CD1c-positive myeloid dendritic cell (primary cell): Measurements from ENCODE around the gene CEP192.
"Not testable (repeated sequence)": the region's sequence is repeated elsewhere in the genome, so short reads cannot be mapped to it uniquely, and the experiment has no call there.

Experiments
- DNase-seq: peaks from one replicate; pipeline ENCODE4 v3.0.0-alpha.2; 2016; ENCODE audit errors: extremely low spot score

Gene CEP192

GRCh38 chr18:13026583-13027270, 35.6 kb downstream of the CEP192 start:
- DNase-seq = no peak

GRCh38 chr18:13028869-13029268, 37.7 kb downstream of the CEP192 start:
- DNase-seq = no peak

GRCh38 chr18:13032173-13032572, 41.0 kb downstream of the CEP192 start:
- DNase-seq = no peak

GRCh38 chr18:13035249-13035914, 44.2 kb downstream of the CEP192 start:
- DNase-seq = no peak

- DNase-seq = no peak
Measured at GRCh38 chr18:13036622-13037320, 45.6 kb downstream of the CEP192 start.

- DNase-seq = no peak
Measured at GRCh38 chr18:13039806-13040205, 48.6 kb downstream of the CEP192 start.

- DNase-seq = no peak
Measured at GRCh38 chr18:13043066-13043465, 51.9 kb downstream of the CEP192 start.

GRCh38 chr18:13048061-13048595, 57.0 kb downstream of the CEP192 start:
- DNase-seq = peak; percentile 8

- no peak for DNase-seq
Measured at GRCh38 chr18:13051159-13051558, 60.0 kb downstream of the CEP192 start.

- DNase-seq = peak; percentile 37
Measured at GRCh38 chr18:13051950-13052349, 60.8 kb downstream of the CEP192 start.

- no peak for DNase-seq
Measured at GRCh38 chr18:13054336-13054735, 63.2 kb downstream of the CEP192 start.

- no peak for DNase-seq
Measured at GRCh38 chr18:13061630-13062189, 70.5 kb downstream of the CEP192 start.

- peak; percentile 8 for DNase-seq
Measured at GRCh38 chr18:13067124-13067523, 76.0 kb downstream of the CEP192 start.

- DNase-seq = no peak
Measured at GRCh38 chr18:13067966-13068365, 76.8 kb downstream of the CEP192 start.

GRCh38 chr18:13070460-13070859, 79.3 kb downstream of the CEP192 start:
- DNase-seq = no peak

- no peak for DNase-seq
Measured at GRCh38 chr18:13076886-13077285, 85.7 kb downstream of the CEP192 start.

GRCh38 chr18:13077473-13077872, 86.3 kb downstream of the CEP192 start:
- DNase-seq = no peak

- not testable (repeated sequence) for DNase-seq
Measured at GRCh38 chr18:13078065-13078464, 86.9 kb downstream of the CEP192 start.

- DNase-seq = no peak
Measured at GRCh38 chr18:13086906-13087305, 95.7 kb downstream of the CEP192 start.

GRCh38 chr18:13095466-13095865, 104.3 kb downstream of the CEP192 start:
- DNase-seq = no peak

- no peak for DNase-seq
Measured at GRCh38 chr18:13096232-13096631, 105.1 kb downstream of the CEP192 start.

- DNase-seq = no peak
Measured at GRCh38 chr18:13096719-13097118, 105.6 kb downstream of the CEP192 start.
